GM12801 (cell line): ENCODE measurements around the gene GYG2.

Experiments used
- CTCF ChIP-seq: IDR thresholded peaks from one replicate; pipeline ENCODE4 v1.5.1; 2011; ENCODE audit warnings: control low read depth; ENCODE audit not compliant: insufficient read length; ENCODE audit errors: extremely low read depth

GYG2 gene

GRCh38 chrX:2788980-2789379 is 39.8 kb upstream of the GYG2 start:
- no peak for TF ChIP-seq CTCF

- no peak for TF ChIP-seq CTCF
Observed at GRCh38 chrX:2789569-2789968, 39.2 kb upstream of the GYG2 start.

GRCh38 chrX:2793752-2794151 is 35.0 kb upstream of the GYG2 start:
- TF ChIP-seq CTCF, result no peak

- TF ChIP-seq CTCF, result no peak
Observed at GRCh38 chrX:2794336-2794735, 34.4 kb upstream of the GYG2 start.

GRCh38 chrX:2799369-2799768 is 29.4 kb upstream of the GYG2 start:
- TF ChIP-seq CTCF, result no peak

- no peak for TF ChIP-seq CTCF
Observed at GRCh38 chrX:2801223-2801622, 27.5 kb upstream of the GYG2 start.

GRCh38 chrX:2811271-2811670 is 17.5 kb upstream of the GYG2 start:
- no peak for TF ChIP-seq CTCF

GRCh38 chrX:2817036-2817435 is 11.7 kb upstream of the GYG2 start:
- TF ChIP-seq CTCF, result no peak
